Medulla oblongata (tissue), 1 donor: Measurements from ENCODE around the gene SLC35E2B.

ENCODE experiments used
- DNase-seq: peaks from one replicate; pipeline ENCODE4 v3.0.0-alpha.2; 2015; ENCODE audit errors: extremely low spot score

Gene SLC35E2B

DNA sequence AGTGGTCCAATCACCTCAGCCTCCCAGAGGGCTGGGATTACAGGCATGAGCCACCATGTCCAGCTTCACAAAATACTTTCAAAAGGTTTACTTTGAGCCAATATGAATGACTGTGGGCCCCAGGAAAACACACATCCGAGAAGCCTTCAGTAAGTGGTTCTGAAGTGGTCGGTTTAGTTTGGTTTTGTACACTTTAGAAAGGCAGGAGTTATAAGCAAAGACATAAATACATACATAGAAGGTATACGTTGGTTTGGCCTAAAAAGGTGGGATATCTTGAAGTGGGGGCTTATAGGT lies 80.5 kb downstream of the SLC35E2B start:
- DNase-seq: no peak

DNA sequence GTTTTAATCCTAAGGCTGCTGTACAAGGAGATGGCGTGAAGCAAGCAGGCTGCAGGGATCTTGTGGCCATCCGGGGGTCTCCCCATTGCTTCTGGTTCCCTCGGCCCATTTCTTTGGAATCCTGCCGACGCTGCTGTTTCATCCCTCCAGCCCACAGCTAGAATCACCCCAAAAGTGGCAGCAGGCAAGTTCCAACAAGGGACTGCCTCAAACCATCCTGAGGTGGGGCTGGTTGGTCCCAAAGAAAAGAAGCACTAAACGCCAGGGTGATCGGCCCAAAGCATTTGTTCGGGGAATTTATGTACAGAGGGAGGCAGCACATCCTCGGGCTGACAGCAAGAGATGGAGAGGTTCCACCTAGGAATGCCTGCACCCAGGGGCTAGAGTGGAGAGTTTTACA lies 81.8 kb downstream of the SLC35E2B start:
- no peak for DNase-seq

DNA sequence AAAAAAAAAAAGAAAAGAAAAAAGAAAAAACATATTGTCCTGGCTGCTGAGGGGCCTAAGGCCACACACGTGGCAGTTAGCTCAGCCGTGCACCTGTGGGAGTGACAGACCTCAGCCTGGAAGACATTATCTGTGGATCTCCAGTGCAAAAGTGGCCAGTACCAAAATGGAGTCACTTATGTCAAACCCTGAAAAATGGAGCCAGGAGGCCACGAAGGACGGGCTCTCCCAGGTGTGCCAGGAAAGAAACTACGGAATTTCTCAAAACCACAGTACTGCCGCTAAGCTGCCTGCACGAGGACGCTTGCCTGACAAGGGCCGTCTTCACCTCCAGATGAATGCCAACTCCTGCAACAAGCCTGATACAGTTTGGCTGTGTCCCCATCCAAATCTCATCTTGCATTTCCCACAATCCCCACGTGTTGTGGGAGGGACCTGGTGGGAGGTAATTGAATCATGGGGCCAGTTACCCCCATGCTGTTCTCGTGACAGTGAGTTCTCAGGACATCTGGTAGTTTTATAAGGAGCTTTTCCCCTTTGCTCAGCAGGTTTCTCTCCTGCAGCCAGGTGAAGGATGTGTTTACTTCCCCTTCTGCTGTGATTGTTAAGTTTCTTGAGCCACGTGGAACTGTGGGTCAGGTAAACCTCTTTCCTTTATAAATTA lies 82.6 kb downstream of the SLC35E2B start:
- DNase-seq: no peak
